GM21786 (cell line): ENCODE measurements around the gene CHI3L1.

Experiments used
- ATAC-seq: cut with Tn5 transposase; IDR thresholded peaks from one replicate; pipeline ENCODE4 v1.9.1; 2021; ENCODE audit not compliant: unreplicated experiment

CHI3L1 gene

GRCh38 chr1:203152158-203153034 lies 34.1 kb downstream of the CHI3L1 start:
- no peak for ATAC-seq

- no peak for ATAC-seq
Observed at GRCh38 chr1:203151362-203152157, 34.9 kb downstream of the CHI3L1 start.

GRCh38 chr1:203150511-203151297 lies 35.8 kb downstream of the CHI3L1 start:
- no peak for ATAC-seq

GRCh38 chr1:203149188-203149840 lies 37.2 kb downstream of the CHI3L1 start:
- no peak for ATAC-seq

GRCh38 chr1:203148579-203148978 lies 37.9 kb downstream of the CHI3L1 start:
- no peak for ATAC-seq

- no peak for ATAC-seq
Observed at GRCh38 chr1:203148127-203148526, 38.4 kb downstream of the CHI3L1 start.

- ATAC-seq, result no peak
Observed at GRCh38 chr1:203147376-203147775, 39.1 kb downstream of the CHI3L1 start.

GRCh38 chr1:203146537-203146936 lies 40.0 kb downstream of the CHI3L1 start:
- no peak for ATAC-seq

GRCh38 chr1:203146042-203146369 lies 40.5 kb downstream of the CHI3L1 start:
- ATAC-seq, result no peak

GRCh38 chr1:203145321-203146041 lies 41.0 kb downstream of the CHI3L1 start:
- no peak for ATAC-seq

GRCh38 chr1:203144661-203145060 lies 41.8 kb downstream of the CHI3L1 start:
- ATAC-seq, result no peak

- ATAC-seq, result no peak
Observed at GRCh38 chr1:203143641-203144040, 42.9 kb downstream of the CHI3L1 start.

- no peak for ATAC-seq
Observed at GRCh38 chr1:203142684-203143408, 43.7 kb downstream of the CHI3L1 start.

- ATAC-seq, result no peak
Observed at GRCh38 chr1:203142124-203142523, 44.4 kb downstream of the CHI3L1 start.

- no peak for ATAC-seq
Observed at GRCh38 chr1:203140743-203141520, 45.6 kb downstream of the CHI3L1 start.

GRCh38 chr1:203139976-203140475 lies 46.5 kb downstream of the CHI3L1 start:
- ATAC-seq, result no peak

- no peak for ATAC-seq
Observed at GRCh38 chr1:203138066-203138465, 48.4 kb downstream of the CHI3L1 start.

- ATAC-seq, result no peak
Observed at GRCh38 chr1:203137324-203137723, 49.2 kb downstream of the CHI3L1 start.
